ENCODE data around the gene RSBN1. TPM values are rescaled to one million over a fixed set of nuclear protein-coding genes. Genes with fewer than 3 reads are reported as not detected.

RSBN1 gene
- total and polyA plus RNA-seq, 10 of the 15 experiments (the other 5 are each of a cell fraction or from before 2014, with no cell fraction given): 2.9 to 26.8 (median 11.5) TPM

GRCh38 chr1:113836534-113836933 lies 24.3 kb upstream of the RSBN1 start:
- Histone ChIP-seq H3K27ac (ENCODE audit: control insufficient read depth, insufficient read depth) (no peak overlapping the region), H2AFZ (ENCODE audit: control insufficient read depth, low read depth, low read length) (no peak overlapping the region), H3K27me3 (replicated peaks in 1 of 2; ENCODE audit: control insufficient read depth in 2 of 2, insufficient read depth in 2 of 2, low read length in 1 of 2) (no peaks in the 10 kb centered on the region), H3K9ac (ENCODE audit: control insufficient read depth, insufficient read depth, low read length) (no peak overlapping the region), H3K79me2 (ENCODE audit: control insufficient read depth, insufficient read depth, low read length) (no peaks in the 10 kb centered on the region; the same call in 1 of the 2 replicates), H4K20me1 (ENCODE audit: control insufficient read depth, insufficient read depth) (no peaks in the 10 kb centered on the region), H3K9me3 (replicated peaks; ENCODE audit: control insufficient read depth, insufficient read depth, low read length) (no peaks in the 10 kb centered on the region), H3K4me2 (ENCODE audit: control insufficient read depth, insufficient read depth) (no peak overlapping the region), H3K4me3 (no peak overlapping the region), H3K36me3 (ENCODE audit: control insufficient read depth in 2 of 2, insufficient read depth in 2 of 2, low read length in 1 of 2) (peaks cover 0 to 21% of the 10 kb centered on the region in 2 experiments; a peak in 2 of 4 replicates), H3K4me1 (ENCODE audit: control insufficient read depth, insufficient read depth, low read length) (no peaks in the 10 kb centered on the region)
- intact Hi-C loops (cut with micrococcal nuclease; ENCODE audit: unreplicated experiment) (loop anchor here (5.0 to 10.0 kb wide), 3 partner anchors 96 to 448 kb away; partner anchors contain the start of gene OLFML3), in situ Hi-C loops (cut with MboI) (loop anchor here (5.0 to 10.0 kb wide), 2 partner anchors 66 to 438 kb away; partner anchors contain the start of gene AP4B1)
- POLR2A ChIA-PET: interaction anchor here (1.5 to 1.9 kb wide), 2 partner anchors 67 to 93 kb away, joined by 6 read pairs; partner anchors contain the start of genes AP4B1 and HIPK1
- CTCF ChIA-PET: interaction anchor here (0.6 to 5.5 kb wide), 31 partner anchors 11 to 446 kb away, joined by 3 to 74 read pairs (median 6); partner anchors contain the start of genes AP4B1, DCLRE1B, HIPK1 and OLFML3
- ATAC-seq (no peak), DNase-seq (ENCODE audit: low read depth, low spot score) (no peak), FAIRE-seq (no peak)
- RAD21 ChIA-PET (ENCODE audit: unreplicated experiment): interaction anchor here (0.8 to 5.3 kb wide), 27 partner anchors 15 to 447 kb away, joined by 3 to 46 read pairs (median 4); partner anchors contain the start of genes AP4B1, DCLRE1B, HIPK1 and OLFML3
- SMC1A ChIA-PET (ENCODE audit: uncharacterized antibody, unreplicated experiment): interaction anchor here (1.0 to 5.5 kb wide), 26 partner anchors 8 to 446 kb away, joined by 3 to 53 read pairs (median 6); partner anchors contain the start of genes AP4B1, DCLRE1B and HIPK1
- 100% methylated on average over 1 of the region's 1 CpG for WGBS (ENCODE audit: insufficient coverage, insufficient replicate concordance, low lambda C conversion rate, missing lambda C conversion rate)
- BruUV-seq (replicated peaks): no TSS peak
- TF ChIP-seq, protein P1, sequence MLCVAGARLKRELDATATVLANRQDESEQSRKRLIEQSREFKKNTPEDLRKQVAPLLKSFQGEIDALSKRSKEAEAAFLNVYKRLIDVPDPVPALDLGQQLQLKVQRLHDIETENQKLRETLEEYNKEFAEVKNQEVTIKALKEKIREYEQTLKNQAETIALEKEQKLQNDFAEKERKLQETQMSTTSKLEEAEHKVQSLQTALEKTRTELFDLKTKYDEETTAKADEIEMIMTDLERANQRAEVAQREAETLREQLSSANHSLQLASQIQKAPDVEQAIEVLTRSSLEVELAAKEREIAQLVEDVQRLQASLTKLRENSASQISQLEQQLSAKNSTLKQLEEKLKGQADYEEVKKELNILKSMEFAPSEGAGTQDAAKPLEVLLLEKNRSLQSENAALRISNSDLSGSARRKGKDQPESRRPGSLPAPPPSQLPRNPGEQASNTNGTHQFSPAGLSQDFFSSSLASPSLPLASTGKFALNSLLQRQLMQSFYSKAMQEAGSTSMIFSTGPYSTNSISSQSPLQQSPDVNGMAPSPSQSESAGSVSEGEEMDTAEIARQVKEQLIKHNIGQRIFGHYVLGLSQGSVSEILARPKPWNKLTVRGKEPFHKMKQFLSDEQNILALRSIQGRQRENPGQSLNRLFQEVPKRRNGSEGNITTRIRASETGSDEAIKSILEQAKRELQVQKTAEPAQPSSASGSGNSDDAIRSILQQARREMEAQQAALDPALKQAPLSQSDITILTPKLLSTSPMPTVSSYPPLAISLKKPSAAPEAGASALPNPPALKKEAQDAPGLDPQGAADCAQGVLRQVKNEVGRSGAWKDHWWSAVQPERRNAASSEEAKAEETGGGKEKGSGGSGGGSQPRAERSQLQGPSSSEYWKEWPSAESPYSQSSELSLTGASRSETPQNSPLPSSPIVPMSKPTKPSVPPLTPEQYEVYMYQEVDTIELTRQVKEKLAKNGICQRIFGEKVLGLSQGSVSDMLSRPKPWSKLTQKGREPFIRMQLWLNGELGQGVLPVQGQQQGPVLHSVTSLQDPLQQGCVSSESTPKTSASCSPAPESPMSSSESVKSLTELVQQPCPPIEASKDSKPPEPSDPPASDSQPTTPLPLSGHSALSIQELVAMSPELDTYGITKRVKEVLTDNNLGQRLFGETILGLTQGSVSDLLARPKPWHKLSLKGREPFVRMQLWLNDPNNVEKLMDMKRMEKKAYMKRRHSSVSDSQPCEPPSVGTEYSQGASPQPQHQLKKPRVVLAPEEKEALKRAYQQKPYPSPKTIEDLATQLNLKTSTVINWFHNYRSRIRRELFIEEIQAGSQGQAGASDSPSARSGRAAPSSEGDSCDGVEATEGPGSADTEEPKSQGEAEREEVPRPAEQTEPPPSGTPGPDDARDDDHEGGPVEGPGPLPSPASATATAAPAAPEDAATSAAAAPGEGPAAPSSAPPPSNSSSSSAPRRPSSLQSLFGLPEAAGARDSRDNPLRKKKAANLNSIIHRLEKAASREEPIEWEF (IDR thresholded peaks at IDR 0.05; ENCODE audit: insufficient replicate concordance, low read depth, low read length): no peak
- no peak for TF ChIP-seq MYB (IDR thresholded peaks at IDR 0.05; ENCODE audit: borderline replicate concordance, low read depth, low read length)
- TF ChIP-seq SMAD5 (IDR thresholded peaks at IDR 0.05; ENCODE audit: low read depth): no peak
- TF ChIP-seq, protein P2, sequence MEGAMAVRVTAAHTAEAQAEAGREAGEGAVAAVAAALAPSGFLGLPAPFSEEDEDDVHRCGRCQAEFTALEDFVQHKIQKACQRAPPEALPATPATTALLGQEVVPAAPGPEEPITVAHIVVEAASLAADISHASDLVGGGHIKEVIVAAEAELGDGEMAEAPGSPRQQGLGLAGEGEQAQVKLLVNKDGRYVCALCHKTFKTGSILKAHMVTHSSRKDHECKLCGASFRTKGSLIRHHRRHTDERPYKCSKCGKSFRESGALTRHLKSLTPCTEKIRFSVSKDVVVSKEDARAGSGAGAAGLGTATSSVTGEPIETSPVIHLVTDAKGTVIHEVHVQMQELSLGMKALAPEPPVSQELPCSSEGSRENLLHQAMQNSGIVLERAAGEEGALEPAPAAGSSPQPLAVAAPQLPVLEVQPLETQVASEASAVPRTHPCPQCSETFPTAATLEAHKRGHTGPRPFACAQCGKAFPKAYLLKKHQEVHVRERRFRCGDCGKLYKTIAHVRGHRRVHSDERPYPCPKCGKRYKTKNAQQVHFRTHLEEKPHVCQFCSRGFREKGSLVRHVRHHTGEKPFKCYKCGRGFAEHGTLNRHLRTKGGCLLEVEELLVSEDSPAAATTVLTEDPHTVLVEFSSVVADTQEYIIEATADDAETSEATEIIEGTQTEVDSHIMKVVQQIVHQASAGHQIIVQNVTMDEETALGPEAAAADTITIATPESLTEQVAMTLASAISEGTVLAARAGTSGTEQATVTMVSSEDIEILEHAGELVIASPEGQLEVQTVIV (IDR thresholded peaks at IDR 0.05; ENCODE audit: borderline replicate concordance, partially characterized antibody): no peak
- no peak for TF ChIP-seq MAX (IDR thresholded peaks at IDR 0.05; ENCODE audit: low read depth, low read length)
- no peak for TF ChIP-seq PAX5 (IDR thresholded peaks at IDR 0.05; ENCODE audit: borderline replicate concordance, low read depth, low read length)
- TF ChIP-seq STAT3 (IDR thresholded peaks at IDR 0.05; ENCODE audit: low read depth, low read length): no peak
- TF ChIP-seq CTCF (IDR thresholded peaks at IDR 0.05 in 2 of 3, conservative IDR thresholded peaks at IDR 0.05 in 1 of 3; ENCODE audit: control insufficient read depth in 2 of 3, extremely low read depth in 1 of 3, insufficient read depth in 1 of 3, low read depth in 3 of 3, low read length in 3 of 3): no peak

Data from GM12878 (cell line).